Common myeloid progenitor, CD34-positive (primary cell): ENCODE measurements around the gene NTM.

Experiments used
- CTCF ChIA-PET: fragments of 350-600 bp; sonication (Branson Sonifier 250); formaldehyde crosslinking; loops from one replicate; lab custom pipeline; 2021; ENCODE audit warnings: antibody characterized with exemption; lab: Charles Lee
- POLR2A ChIA-PET: fragments of 350-600 bp; sonication (Branson Sonifier 250); formaldehyde crosslinking; loops from one replicate; lab custom pipeline; 2021; ENCODE audit warnings: antibody characterized with exemption; lab: Charles Lee
- DNase-seq, 3 donors: peaks; one replicate each; pipeline versions ENCODE4 v3.0.0 to v3.0.0-alpha.2; 2013
- H3K27ac ChIP-seq, 2 experiments: 1 replicate in 1 of 2; 2 replicates in 1 of 2; pipeline ENCODE4 v1.7.0; 2013; ENCODE audit warnings: inconsistent platforms in 2 of 2, low read length in 2 of 2, mild to moderate bottlenecking in 2 of 2, low read depth in 1 of 2, moderate library complexity in 1 of 2; ENCODE audit not compliant: severe bottlenecking in 2 of 2, insufficient read depth in 1 of 2, poor library complexity in 1 of 2
- H3K27me3 ChIP-seq, 5 experiments: replicated peaks in 2 of 5; 1 replicate in 3 of 5; 2 replicates in 2 of 5; pipeline versions ENCODE4 v1.6.1 to v1.7.0; 2013; ENCODE audit warnings: low read length in 4 of 5, mild to moderate bottlenecking in 2 of 5, moderate library complexity in 2 of 5, inconsistent platforms in 1 of 5; ENCODE audit not compliant: insufficient read depth in 5 of 5, control insufficient read depth in 4 of 5
- H3K36me3 ChIP-seq, 4 experiments: 1 replicate in 2 of 4; 2 replicates in 2 of 4; pipeline versions ENCODE4 v1.6.1 to v1.7.0; 2013; ENCODE audit warnings: low read length in 3 of 4, control low read depth in 1 of 4, mild to moderate bottlenecking in 1 of 4; ENCODE audit not compliant: control insufficient read depth in 4 of 4, insufficient read depth in 4 of 4
- H3K4me1 ChIP-seq, 4 experiments: 1 replicate in 3 of 4; 2 replicates in 1 of 4; pipeline versions ENCODE4 v1.6.1 to v1.7.1; 2013; ENCODE audit warnings: low read length in 3 of 4, mild to moderate bottlenecking in 3 of 4, control low read depth in 1 of 4, inconsistent platforms in 1 of 4, moderate library complexity in 1 of 4; ENCODE audit not compliant: control insufficient read depth in 4 of 4, insufficient read depth in 4 of 4; ENCODE audit errors: control extremely low read depth in 1 of 4
- H3K4me3 ChIP-seq, 7 experiments: 1 replicate in 4 of 7; 2 replicates in 3 of 7; pipeline versions ENCODE4 v1.5.1 to v1.7.0; 2013; ENCODE audit warnings: mild to moderate bottlenecking in 7 of 7, low read length in 6 of 7, moderate library complexity in 6 of 7, inconsistent platforms in 2 of 7, low read depth in 2 of 7, control low read depth in 1 of 7; ENCODE audit not compliant: insufficient read depth in 4 of 7, control insufficient read depth in 1 of 7; ENCODE audit errors: extremely low read depth in 1 of 7
- H3K9me3 ChIP-seq, 5 experiments: 1 replicate in 4 of 5; 2 replicates in 1 of 5; pipeline versions ENCODE4 v1.6.1 to v1.7.1; 2013; ENCODE audit warnings: low read length in 4 of 5, mild to moderate bottlenecking in 2 of 5, inconsistent platforms in 1 of 5, low read depth in 1 of 5, moderate library complexity in 1 of 5; ENCODE audit not compliant: control insufficient read depth in 4 of 5, insufficient read depth in 2 of 5; ENCODE audit errors: control extremely low read depth in 1 of 5
- WGBS: methylation state at CpG from one replicate; pipeline ENCODE4 v1.1.5; 2013; ENCODE audit not compliant: insufficient coverage; 5-methylcytosine and 5-hydroxymethylcytosine counted together

NTM gene

DNA sequence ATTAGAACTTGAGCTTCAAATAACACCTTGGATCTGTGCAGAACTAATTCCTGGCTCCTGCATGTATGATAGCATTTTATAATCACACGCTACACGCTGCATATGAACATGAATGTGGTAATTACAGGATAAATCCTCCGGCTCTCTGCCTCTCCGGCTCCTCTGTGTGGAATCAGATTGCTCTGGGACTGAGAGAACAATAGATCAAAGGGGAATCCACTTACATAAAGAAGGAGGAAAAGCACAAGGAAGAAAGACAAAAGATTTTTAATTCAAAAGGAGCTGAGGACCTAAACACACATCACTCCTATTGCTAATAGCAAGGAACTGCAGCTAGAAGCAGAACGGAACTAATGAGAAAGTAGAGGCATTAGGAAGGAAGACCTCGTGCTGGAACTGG lies 240.9 kb downstream of the NTM start:
- 100% methylated on average over 2 of the region's 6 CpGs for whole genome bisulfite sequencing
- ChIA-PET POLR2A (no interaction called here), CTCF (interaction anchor here (0.8 to 1.5 kb wide), 4 partner anchors 9 to 74 kb away, joined by 3 to 5 read pairs (median 4); no protein-coding TSS in a partner anchor)
- no peaks in the 10 kb centered on the region for H3K36me3 ChIP-seq
- peaks cover 0 to 10% (median 2%) of the 10 kb centered on the region in 4 experiments for H3K4me1 ChIP-seq
- DNase-seq = no peak
- H3K27ac ChIP-seq = no peak overlapping the region
- peaks cover 0 to 37% (median 14%) of the 10 kb centered on the region in 5 experiments for H3K27me3 ChIP-seq
- no peak overlapping the region for H3K4me3 ChIP-seq
- no peaks in the 10 kb centered on the region for H3K9me3 ChIP-seq

DNA sequence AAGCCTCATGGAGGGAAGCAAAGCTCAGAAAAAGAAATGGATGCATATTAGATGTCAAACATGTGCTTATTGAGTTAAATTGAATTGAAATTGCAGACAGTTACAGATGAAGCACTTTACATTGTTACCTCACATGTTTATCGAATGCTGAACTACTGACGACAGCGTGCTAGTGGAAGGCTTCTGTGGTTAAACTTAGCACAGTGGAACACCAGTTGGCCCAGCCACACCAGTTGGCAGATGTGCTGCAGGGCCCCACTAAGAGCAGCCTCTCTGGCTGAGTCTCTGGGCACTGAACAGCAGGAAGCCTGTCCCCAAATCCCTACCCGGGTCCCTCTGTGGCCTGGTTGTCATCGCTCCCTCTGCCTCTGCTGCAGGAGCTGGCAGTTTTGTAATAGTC lies 242.1 kb downstream of the NTM start:
- H3K4me1 ChIP-seq = peaks cover 0 to 10% (median 2%) of the 10 kb centered on the region in 4 experiments
- no peak overlapping the region for H3K4me3 ChIP-seq
- POLR2A ChIA-PET = no interaction called here
- no peaks in the 10 kb centered on the region for H3K36me3 ChIP-seq
- CTCF ChIA-PET = interaction anchor here (1.0 kb wide), 1 partner anchor 26 kb away, joined by 3 read pairs; no protein-coding TSS in a partner anchor
- H3K9me3 ChIP-seq = no peaks in the 10 kb centered on the region
- no peak for DNase-seq
- peaks cover 0 to 45% (median 14%) of the 10 kb centered on the region in 5 experiments for H3K27me3 ChIP-seq
- 100% methylated on average over 5 of the region's 5 CpGs for WGBS
- no peak overlapping the region for H3K27ac ChIP-seq

DNA sequence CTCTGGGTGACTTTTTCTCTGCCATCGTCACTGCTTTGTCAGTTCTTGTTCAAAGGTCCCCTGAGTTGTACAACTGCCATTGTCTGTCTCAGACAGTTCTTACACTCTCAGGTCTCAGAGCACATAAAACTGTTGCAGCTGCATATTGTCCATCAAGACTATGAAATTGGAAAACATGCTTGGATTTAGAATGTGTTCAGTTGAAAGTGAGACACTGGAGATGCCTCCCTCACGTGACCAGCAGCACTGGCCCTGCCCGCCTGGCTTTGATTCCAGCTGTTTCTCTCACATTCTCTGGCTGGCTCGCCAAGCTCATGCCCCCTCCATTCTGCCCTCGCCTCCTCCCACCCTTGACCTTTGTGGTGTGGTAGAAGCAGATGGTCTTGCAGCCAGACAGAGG lies 244.2 kb downstream of the NTM start:
- WGBS = 85% methylated on average over 3 of the region's 5 CpGs
- H3K4me1 ChIP-seq = no peaks in the 10 kb centered on the region
- ChIA-PET POLR2A (no interaction called here), CTCF (interaction anchor here (1.3 kb wide), 1 partner anchor 53 kb away, joined by 6 read pairs; no protein-coding TSS in a partner anchor)
- no peaks in the 10 kb centered on the region for H3K36me3 ChIP-seq
- DNase-seq = no peak
- H3K9me3 ChIP-seq = no peaks in the 10 kb centered on the region
- no peak overlapping the region for H3K4me3 ChIP-seq
- H3K27ac ChIP-seq = no peak overlapping the region
- peaks cover 0 to 48% (median 14%) of the 10 kb centered on the region in 5 experiments for H3K27me3 ChIP-seq

DNA sequence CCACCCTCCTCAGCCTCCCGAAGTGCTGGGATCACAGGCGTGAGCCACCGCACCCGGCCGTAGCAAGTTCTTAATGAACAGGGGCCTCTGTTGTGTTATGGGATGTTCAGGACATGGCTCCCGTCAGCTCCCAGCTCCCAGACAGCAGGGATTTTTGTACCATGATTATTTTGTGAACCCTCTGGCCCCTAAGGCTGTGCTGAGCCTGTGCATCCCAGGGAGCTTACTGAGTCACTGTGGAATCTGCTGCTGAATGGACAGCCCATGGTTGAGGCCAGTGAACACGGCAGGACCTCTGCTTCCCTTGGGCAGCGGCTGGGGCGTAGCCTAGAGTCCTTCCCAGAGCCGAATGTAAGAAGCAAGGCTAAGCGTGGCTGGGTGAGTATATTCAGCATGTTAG lies 245.2 kb downstream of the NTM start:
- WGBS = 86% methylated on average over 11 of the region's 11 CpGs
- Histone ChIP-seq H3K9me3 (no peaks in the 10 kb centered on the region), H3K27me3 (peaks cover 0 to 42% (median 10%) of the 10 kb centered on the region in 5 experiments), H3K4me1 (no peaks in the 10 kb centered on the region), H3K4me3 (no peak overlapping the region), H3K36me3 (no peaks in the 10 kb centered on the region), H3K27ac (no peak overlapping the region)
- DNase-seq = no peak
- POLR2A ChIA-PET = no interaction called here
- CTCF ChIA-PET = no interaction called here

DNA sequence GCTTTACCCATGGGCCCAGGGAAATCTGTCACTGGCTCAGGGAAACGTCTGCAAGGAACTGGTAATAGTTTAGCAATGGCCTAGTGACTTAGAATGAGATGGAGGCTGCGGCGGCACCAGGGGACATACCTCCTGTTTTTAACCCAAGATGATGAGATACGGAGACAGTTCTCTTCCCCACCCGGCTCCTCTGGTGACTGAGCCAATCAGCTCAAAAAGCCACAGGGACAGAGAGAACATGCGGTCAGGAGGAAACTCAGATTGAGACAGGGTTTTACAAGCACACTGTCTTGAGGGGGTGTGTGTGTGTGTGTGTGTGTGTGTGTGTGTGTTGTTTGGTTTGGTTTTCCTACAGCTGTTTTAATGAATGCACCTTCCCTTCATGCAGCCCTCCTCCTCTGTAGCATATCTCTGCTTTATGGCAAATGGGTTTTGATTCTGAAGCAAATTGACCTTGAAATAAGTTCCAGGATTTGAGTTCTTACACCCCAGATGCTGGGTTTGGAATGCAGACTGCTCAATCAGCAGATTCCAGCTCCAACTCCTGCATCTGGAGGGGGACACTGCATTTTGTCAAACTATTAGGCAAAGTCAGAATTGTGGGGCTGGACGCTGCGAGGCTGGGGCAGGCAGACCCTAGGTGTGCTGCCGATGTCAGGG lies 246.2 kb downstream of the NTM start:
- H3K4me1 ChIP-seq = no peaks in the 10 kb centered on the region
- WGBS = 71% methylated on average over 8 of the region's 9 CpGs
- no peak overlapping the region for H3K4me3 ChIP-seq
- DNase-seq = peak in 1 of 3 donors; percentile 40
- H3K27me3 ChIP-seq = peaks cover 0 to 33% (median 7%) of the 10 kb centered on the region in 5 experiments
- H3K36me3 ChIP-seq = no peaks in the 10 kb centered on the region
- POLR2A ChIA-PET = interaction anchor here (0.6 kb wide), 1 partner anchor 14 kb away, joined by 3 read pairs; no protein-coding TSS in a partner anchor
- no peaks in the 10 kb centered on the region for H3K9me3 ChIP-seq
- H3K27ac ChIP-seq = no peak overlapping the region
- CTCF ChIA-PET = no interaction called here

DNA sequence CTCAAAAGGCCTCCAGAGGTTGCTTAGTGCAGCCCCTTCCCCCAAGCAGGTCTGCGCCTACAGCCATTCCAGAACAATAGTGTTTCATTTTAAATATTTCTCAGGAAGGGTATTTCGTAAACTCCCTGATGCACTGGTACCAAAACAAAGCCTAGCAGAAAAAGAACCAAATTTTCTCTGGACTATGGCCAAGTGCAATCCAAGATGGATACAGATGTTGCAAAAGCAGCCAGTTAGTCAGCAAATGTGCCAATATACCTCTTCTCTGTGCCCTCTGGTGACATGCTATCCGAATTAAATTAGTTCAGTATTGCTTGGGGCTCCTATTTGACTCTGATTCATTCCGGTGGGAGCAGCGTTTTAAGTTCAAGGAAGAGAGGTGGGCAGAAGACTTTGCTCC lies 247.8 kb downstream of the NTM start:
- Histone ChIP-seq H3K4me3 (no peak overlapping the region), H3K27ac (no peak overlapping the region), H3K36me3 (no peaks in the 10 kb centered on the region), H3K9me3 (no peaks in the 10 kb centered on the region), H3K4me1 (no peaks in the 10 kb centered on the region), H3K27me3 (peaks cover 0 to 27% (median 7%) of the 10 kb centered on the region in 5 experiments)
- WGBS = 93% methylated on average over 4 of the region's 5 CpGs
- POLR2A ChIA-PET = no interaction called here
- CTCF ChIA-PET = no interaction called here
- no peak for DNase-seq

DNA sequence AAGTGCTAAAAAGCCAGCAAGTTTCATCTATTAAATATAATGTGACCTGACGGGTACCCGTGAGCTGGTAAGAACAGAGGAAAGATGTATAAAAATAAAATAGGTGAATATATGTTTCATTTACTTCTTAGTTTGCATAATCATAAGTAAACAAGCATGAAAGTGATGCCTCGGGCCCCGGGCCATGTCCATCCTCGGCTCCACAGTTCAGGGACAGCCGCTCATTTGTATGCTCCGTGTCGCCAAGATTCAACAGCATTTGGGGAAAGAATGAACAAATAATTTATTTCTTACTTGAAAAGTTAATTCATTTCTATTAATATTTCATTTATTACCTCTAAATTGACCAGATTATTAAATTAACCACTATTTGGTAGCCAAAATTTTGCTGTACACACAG lies 251.8 kb downstream of the NTM start:
- DNase-seq = no peak
- no peaks in the 10 kb centered on the region for H3K36me3 ChIP-seq
- peaks cover 0 to 8% (median 5%) of the 10 kb centered on the region in 5 experiments for H3K27me3 ChIP-seq
- POLR2A ChIA-PET = no interaction called here
- peaks cover 0 to 2% (median 0%) of the 10 kb centered on the region in 5 experiments for H3K9me3 ChIP-seq
- CTCF ChIA-PET = no interaction called here
- no peak overlapping the region for H3K4me3 ChIP-seq
- H3K4me1 ChIP-seq = peaks cover 0 to 11% (median 3%) of the 10 kb centered on the region in 4 experiments
- H3K27ac ChIP-seq = no peak overlapping the region
- no CpG with 5 or more reads among the region's 8 CpGs for WGBS
